Testis (tissue), 3 donors: ENCODE measurements around the gene MUS81. TPM values are rescaled to one million over a fixed set of nuclear protein-coding genes. Genes with fewer than 3 reads are reported as not detected.

Experiments
- DNase-seq: peaks from one replicate; pipeline ENCODE4 v3.0.0-alpha.2; 2019
- H3K27ac ChIP-seq, 2 donors: fragments of 200-600 bp; sonication (generic); one replicate each; pipeline ENCODE4 v1.5.1; 2019
- H3K27me3 ChIP-seq: fragments of 200-600 bp; sonication (generic); one replicate; pipeline ENCODE4 v1.5.1; 2019
- H3K36me3 ChIP-seq: fragments of 200-600 bp; sonication (generic); one replicate; pipeline ENCODE4 v1.5.1; 2017; ENCODE audit warnings: low read depth; ENCODE audit errors: missing control alignments
- H3K4me1 ChIP-seq: fragments of 200-600 bp; sonication (generic); one replicate; pipeline ENCODE4 v1.5.1; 2019
- H3K4me3 ChIP-seq, 2 donors: fragments of 200-600 bp; sonication (generic); one replicate each; pipeline ENCODE4 v1.5.1; 2017 to 2019
- H3K9me3 ChIP-seq: fragments of 200-600 bp; sonication (generic); one replicate; pipeline ENCODE4 v1.5.1; 2017
- POLR2A ChIP-seq: fragments of 450-650 bp; IDR thresholded peaks from one replicate; pipeline ENCODE4 v1.6.1; 2017; ENCODE audit warnings: antibody characterized with exemption, mild to moderate bottlenecking, moderate library complexity
- WGBS, 2 donors: methylation state at CpG; one replicate each; pipeline ENCODE4 v1.1.5; 2018; 5-methylcytosine and 5-hydroxymethylcytosine counted together
- intact Hi-C: fragments of 100-400 bp; cut with DNase I; formaldehyde crosslinking; loops from one replicate; pipeline ENCODE4 v1.15.1; 2023; ENCODE audit warnings: low total_unique reads
- polyA plus RNA-seq: library from polyadenylated mRNA; stranded (reverse); fragments of 350-450 nt; fragmentation: Illumina TruSeq; extraction: RNeasy Lipid Tissue Mini Kit (QIAGEN cat#74804); gene quantifications from one replicate; pipeline ENCODE4 v1.2.3, GENCODE V29; 2014; ENCODE audit warnings: low read depth, low replicate concordance; ENCODE audit not compliant: insufficient read depth
- total RNA-seq, 2 donors: library from RNA; depleted of rRNA; stranded (reverse); fragments of >200 nt; gene quantifications; one replicate each; pipeline ENCODE4 v1.2.3, GENCODE V29; 2016
- TF ChIP-seq, protein P1 (sequence below), 3 experiments: fragments of 450-650 bp in 2 of 3; fragments of 200-600 bp in 1 of 3; sonication (generic) in 1 of 3; IDR thresholded peaks; one replicate each; pipeline ENCODE4 v1.5.1; 2016 to 2019; ENCODE audit warnings: antibody characterized with exemption in 3 of 3, mild to moderate bottlenecking in 2 of 3, moderate library complexity in 1 of 3

Gene MUS81
- total and polyA plus RNA-seq, 3 donors from 2014 or later, result 49.9 to 74.0 (median 57.2) TPM

DNA sequence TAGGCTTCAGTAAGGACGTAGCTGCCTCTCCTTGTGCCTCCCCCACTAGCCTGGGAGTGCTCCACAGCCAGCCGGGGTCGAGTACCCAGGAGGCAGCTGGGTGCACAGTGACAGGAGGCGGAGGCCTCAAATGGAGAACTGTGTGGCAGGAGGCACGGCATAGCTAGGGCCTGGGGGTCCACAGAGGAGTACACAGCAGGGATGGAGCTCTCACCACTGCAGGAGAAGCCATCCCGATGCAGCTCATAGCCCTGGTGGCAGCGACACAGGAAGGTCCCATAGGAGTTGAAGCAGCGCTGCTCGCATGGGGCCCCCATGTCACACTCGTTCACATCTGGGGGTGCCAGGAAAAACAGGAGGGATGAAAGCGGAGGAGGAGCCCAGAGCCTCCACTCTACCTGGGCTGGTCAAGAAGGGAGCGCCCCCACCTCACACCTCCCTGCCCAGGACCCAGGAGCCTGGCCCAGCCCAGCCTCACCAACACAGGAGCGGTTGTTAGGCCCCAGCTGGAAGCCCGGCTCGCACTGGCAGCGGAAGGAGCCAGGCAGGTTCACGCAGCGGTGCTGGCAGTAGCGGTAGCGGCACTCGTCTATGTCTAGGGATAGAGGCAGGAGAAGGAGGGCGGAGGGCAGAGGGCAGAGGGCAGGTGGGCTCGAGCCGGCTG, 9.5 kb downstream of the MUS81 start:
- H3K27ac ChIP-seq, result no peak overlapping the region
- no peaks in the 10 kb centered on the region for H3K9me3 ChIP-seq
- no peak overlapping the region for H3K4me3 ChIP-seq
- no peaks in the 10 kb centered on the region for H3K36me3 ChIP-seq
- peaks cover 14% of the 10 kb centered on the region for H3K4me1 ChIP-seq
- intact Hi-C loops, result no loop called here
- H3K27me3 ChIP-seq, result no peaks in the 10 kb centered on the region
- no peak for TF ChIP-seq POLR2A
- TF ChIP-seq, protein P1, sequence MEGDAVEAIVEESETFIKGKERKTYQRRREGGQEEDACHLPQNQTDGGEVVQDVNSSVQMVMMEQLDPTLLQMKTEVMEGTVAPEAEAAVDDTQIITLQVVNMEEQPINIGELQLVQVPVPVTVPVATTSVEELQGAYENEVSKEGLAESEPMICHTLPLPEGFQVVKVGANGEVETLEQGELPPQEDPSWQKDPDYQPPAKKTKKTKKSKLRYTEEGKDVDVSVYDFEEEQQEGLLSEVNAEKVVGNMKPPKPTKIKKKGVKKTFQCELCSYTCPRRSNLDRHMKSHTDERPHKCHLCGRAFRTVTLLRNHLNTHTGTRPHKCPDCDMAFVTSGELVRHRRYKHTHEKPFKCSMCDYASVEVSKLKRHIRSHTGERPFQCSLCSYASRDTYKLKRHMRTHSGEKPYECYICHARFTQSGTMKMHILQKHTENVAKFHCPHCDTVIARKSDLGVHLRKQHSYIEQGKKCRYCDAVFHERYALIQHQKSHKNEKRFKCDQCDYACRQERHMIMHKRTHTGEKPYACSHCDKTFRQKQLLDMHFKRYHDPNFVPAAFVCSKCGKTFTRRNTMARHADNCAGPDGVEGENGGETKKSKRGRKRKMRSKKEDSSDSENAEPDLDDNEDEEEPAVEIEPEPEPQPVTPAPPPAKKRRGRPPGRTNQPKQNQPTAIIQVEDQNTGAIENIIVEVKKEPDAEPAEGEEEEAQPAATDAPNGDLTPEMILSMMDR (IDR thresholded peaks at IDR 0.05), result no peak
- DNase-seq, result no peak
- WGBS, 2 donors, result 81 to 87% methylated on average over 22 of the region's 24 CpGs

DNA sequence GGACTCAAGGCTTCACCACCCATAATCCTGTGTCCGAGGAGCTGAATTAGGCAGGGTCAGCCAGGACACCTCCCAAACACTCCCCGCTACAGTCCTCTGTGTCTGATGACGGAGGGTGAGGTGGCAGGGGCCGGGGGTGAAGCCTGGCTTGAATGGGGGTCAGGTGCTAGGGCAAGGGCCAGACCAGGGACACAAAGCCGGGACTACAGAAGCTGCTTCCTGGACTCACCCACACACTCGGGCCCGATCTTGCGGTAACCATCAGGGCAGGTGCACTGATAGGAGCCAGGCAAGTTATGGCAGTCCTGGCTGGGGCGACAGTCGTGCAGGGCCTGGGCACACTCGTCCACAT, 10.1 kb downstream of the MUS81 start:
- DNase-seq, result no peak

DNA sequence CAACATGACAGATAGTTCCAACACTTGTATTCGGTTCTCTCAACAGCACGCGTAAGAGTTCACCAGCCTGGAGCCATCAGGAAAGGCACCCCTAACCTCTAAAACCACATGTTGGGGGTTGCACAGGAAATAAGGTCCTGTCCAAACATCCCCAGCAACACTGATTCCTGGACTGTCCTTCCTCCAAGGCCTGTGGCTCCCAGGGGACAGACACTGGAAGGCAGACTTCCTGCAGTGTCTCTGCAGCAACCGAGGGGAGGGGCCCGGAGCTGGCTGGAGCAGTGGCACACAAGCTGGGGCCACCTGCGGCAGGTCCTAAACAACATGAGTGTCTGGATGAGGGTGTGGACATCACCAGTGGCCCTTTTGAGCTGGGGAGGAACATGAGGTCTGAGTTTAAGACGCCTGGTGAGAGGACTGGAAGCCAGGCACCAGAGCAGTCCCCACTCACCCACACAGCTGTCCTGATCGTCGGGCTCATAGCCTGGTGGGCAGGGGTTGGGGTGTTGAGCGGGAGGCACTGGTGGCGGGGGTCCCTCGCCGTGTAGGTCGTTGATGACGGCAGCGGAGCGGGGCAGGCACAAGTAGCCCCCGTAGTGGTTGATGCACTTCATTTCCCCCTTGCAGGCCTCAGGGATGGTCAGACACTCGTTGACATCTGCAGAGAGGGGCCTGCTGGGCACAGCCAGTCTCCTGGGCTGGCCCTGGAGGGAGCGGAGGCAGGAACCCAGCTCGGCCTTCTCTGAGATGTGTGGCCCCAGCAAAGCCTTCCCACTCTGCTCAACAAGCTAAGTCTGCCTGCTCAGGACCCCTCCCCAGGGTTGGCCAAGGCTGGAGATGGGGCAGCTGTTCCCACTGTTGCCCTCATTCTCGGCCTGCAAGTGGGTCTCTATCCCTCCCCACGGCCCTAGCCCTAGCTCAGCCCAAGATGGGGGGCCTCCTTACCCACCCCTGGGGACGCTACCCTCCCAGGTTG, 10.8 kb downstream of the MUS81 start:
- no peak overlapping the region for H3K4me3 ChIP-seq
- peak overlapping the region; percentile 82 to 93 for H3K27ac ChIP-seq
- no peak for TF ChIP-seq POLR2A
- TF ChIP-seq, protein P1 (IDR thresholded peaks at IDR 0.05), result no peak
- H3K27me3 ChIP-seq, result no peaks in the 10 kb centered on the region
- no peaks in the 10 kb centered on the region for H3K36me3 ChIP-seq
- no peak for DNase-seq
- peaks cover 14% of the 10 kb centered on the region for H3K4me1 ChIP-seq
- no peaks in the 10 kb centered on the region for H3K9me3 ChIP-seq
- WGBS, 2 donors, result 69 to 100% methylated on average over 1 to 24 of the region's 24 CpGs
- intact Hi-C loops, result no loop called here

More for the DNA sequence above, 10.1 kb downstream of the MUS81 start:
- Histone ChIP-seq H3K4me3 (no peak overlapping the region), H3K9me3 (no peaks in the 10 kb centered on the region), H3K27me3 (no peaks in the 10 kb centered on the region), H3K36me3 (no peaks in the 10 kb centered on the region), H3K4me1 (peaks cover 14% of the 10 kb centered on the region), H3K27ac (no peak overlapping the region)
- WGBS, 2 donors, result 68 to 78% methylated on average over 5 to 11 of the region's 11 CpGs
- intact Hi-C loops, result no loop called here
- TF ChIP-seq, protein P1 (IDR thresholded peaks at IDR 0.05), result no peak
- no peak for TF ChIP-seq POLR2A

DNA sequence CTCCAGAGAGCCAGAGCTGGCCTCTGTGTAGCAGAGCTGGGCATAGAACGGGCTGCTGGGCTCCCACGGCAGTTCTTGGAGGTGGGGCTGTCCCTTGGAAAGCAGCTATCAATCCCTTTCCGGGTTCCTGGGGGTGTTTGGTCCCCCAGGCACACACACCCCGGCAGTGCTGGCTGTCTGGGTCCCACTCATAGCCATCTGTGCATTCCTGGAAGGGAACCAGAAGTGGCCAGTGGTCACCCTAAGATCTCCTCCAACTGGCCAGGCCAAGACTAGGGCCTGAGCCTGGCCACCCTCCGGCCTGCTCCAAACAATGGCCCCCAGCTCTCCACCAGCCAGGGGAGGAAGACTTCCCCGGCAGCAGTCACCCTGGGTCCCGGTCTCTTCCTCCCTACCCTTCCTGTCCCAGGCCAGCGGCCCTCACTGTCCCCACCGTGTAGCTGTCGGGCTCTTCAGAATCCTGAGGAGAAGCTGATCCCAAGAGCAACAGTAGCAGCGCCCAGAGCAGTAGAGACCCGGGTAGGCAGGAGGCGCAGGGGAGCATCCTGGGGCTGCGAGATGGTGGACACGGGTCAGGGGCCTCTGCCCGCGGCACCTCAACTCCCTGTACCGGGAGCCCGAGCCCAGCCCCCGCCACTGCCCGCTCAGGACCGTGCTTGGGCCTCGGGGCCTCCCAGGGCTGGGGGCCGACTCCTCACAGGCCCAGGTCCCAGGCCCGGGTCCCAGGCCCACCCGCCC, 11.7 kb downstream of the MUS81 start:
- TF ChIP-seq, protein P1 (IDR thresholded peaks at IDR 0.05), result no peak
- TF ChIP-seq POLR2A, result no peak
- Histone ChIP-seq H3K27me3 (no peaks in the 10 kb centered on the region), H3K4me3 (peak overlapping the region; percentile 58 to 59), H3K36me3 (no peaks in the 10 kb centered on the region), H3K27ac (peak overlapping the region; percentile 82 to 93), H3K9me3 (no peaks in the 10 kb centered on the region), H3K4me1 (peaks cover 14% of the 10 kb centered on the region)
- 32 to 53% methylated on average over 7 to 11 of the region's 26 CpGs for WGBS, 2 donors
- intact Hi-C loops, result no loop called here
- no peak for DNase-seq
